ENCODE results near the gene HAGH. TPM values are rescaled to one million over a fixed set of nuclear protein-coding genes. Genes with fewer than 3 reads are reported as not detected.

Gene HAGH
- total RNA-seq, 4 donors from 2014 or later, result 30.6 to 56.5 (median 43.4) TPM

DNA sequence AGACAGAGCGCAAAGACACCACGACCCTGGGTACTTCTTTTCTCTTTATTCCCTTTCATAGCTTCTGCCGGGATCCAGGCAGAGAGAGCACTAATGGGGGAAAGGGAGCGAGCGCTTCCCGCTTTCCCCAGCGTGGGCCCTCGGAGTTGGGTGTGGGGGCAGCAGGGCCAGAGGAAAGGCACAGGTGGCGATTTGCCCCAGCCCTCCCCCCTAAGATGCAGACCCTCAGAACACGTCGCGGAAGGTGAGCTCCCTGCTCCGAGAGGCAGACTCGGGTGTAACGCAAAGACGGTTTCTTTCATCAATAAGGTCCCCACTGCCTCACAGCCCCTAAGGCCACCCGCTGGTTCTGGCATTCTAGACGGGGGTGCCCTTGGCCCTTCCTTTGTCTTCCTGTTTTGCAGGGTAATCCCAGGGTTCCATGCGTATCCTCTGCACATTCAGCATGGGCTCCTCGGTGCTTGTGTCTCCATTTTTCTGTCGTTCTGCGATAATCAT, 54.7 kb downstream of the HAGH start:
- peaks cover 27 to 78% (median 38%) of the 10 kb centered on the region in 3 donors for H3K4me1 ChIP-seq
- H3K27me3 ChIP-seq, result no peaks in the 10 kb centered on the region
- H3K9me3 ChIP-seq, result no peaks in the 10 kb centered on the region
- peak overlapping the region; percentile 91 to 98 (median 95) for H3K27ac ChIP-seq
- peak overlapping the region; percentile 69 to 98 (median 84) for H3K4me3 ChIP-seq
- DNase-seq, result no peak
- WGBS, 2 donors, result 7 to 13% methylated on average over 3 to 13 of the region's 22 CpGs
- intact Hi-C loops (cut with DNase I), result no loop called here
- H3K36me3 ChIP-seq, result peaks cover 15 to 54% (median 33%) of the 10 kb centered on the region in 3 donors
- no peak for TF ChIP-seq POLR2A (IDR thresholded peaks at IDR 0.05)

DNA sequence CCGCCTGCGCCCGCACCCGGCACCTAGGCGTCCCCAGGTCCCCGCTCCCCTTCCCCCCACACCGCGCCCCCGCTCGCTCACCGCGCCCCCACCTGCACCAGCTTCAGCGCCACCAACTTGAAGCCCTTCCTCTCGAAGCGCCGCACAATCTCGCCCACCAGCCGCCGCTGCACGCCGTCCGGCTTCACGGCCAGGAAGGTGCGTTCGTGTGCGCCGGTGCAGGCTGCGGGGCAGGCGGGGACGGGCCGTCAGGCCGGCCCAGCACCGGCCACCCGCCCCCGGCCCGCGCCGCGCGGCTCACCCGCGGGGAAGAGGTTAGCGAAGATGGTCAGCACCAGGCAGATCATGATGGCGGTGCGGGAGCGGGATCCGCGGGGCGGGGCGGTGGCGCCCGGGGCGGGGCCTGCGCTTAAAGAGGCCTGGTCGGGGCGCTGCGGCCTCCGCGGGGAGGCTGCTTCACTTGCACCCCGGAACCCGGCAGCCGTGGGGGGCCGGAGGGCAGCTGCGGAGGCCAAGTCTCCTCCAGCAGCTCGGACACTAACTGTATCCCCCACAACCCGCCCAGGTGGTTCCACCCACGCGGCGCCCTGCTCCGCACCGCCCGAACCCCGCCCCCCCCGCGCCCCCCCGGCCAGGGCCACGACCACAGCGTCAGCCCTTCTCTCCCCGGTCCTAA, 55.3 kb downstream of the HAGH start, which contains the start of gene NME3:
Gene NME3, minus strand, starts transcription at position 356 of the 676 bp plus-strand sequence. Its CDS starts 9 bp downstream, at position 347.
- H3K4me3 ChIP-seq, result peak within 1 kb of the TSS; percentile 69 to 98 (median 84)
- TF ChIP-seq POLR2A (IDR thresholded peaks at IDR 0.05), result peak in 1 of 4 donors; percentile 6
- TF ChIP-seq, protein P1, sequence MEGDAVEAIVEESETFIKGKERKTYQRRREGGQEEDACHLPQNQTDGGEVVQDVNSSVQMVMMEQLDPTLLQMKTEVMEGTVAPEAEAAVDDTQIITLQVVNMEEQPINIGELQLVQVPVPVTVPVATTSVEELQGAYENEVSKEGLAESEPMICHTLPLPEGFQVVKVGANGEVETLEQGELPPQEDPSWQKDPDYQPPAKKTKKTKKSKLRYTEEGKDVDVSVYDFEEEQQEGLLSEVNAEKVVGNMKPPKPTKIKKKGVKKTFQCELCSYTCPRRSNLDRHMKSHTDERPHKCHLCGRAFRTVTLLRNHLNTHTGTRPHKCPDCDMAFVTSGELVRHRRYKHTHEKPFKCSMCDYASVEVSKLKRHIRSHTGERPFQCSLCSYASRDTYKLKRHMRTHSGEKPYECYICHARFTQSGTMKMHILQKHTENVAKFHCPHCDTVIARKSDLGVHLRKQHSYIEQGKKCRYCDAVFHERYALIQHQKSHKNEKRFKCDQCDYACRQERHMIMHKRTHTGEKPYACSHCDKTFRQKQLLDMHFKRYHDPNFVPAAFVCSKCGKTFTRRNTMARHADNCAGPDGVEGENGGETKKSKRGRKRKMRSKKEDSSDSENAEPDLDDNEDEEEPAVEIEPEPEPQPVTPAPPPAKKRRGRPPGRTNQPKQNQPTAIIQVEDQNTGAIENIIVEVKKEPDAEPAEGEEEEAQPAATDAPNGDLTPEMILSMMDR (IDR thresholded peaks at IDR 0.05), result no peak
- H3K36me3 ChIP-seq, result peaks cover 21 to 54% (median 27%) of the 10 kb centered on the region in 3 donors
- peaks cover 27 to 78% (median 38%) of the 10 kb centered on the region in 3 donors for H3K4me1 ChIP-seq
- no peak for DNase-seq
- intact Hi-C loops (cut with DNase I), result no loop called here
- 0% methylated on average over 12 of the region's 79 CpGs; no CpG with 5 or more reads in 1 of the 2 donors for WGBS, 2 donors
- no peaks in the 10 kb centered on the region for H3K9me3 ChIP-seq
- peak within 1 kb of the TSS; percentile 91 to 98 (median 95) for H3K27ac ChIP-seq
- H3K27me3 ChIP-seq, result no peaks in the 10 kb centered on the region

DNA sequence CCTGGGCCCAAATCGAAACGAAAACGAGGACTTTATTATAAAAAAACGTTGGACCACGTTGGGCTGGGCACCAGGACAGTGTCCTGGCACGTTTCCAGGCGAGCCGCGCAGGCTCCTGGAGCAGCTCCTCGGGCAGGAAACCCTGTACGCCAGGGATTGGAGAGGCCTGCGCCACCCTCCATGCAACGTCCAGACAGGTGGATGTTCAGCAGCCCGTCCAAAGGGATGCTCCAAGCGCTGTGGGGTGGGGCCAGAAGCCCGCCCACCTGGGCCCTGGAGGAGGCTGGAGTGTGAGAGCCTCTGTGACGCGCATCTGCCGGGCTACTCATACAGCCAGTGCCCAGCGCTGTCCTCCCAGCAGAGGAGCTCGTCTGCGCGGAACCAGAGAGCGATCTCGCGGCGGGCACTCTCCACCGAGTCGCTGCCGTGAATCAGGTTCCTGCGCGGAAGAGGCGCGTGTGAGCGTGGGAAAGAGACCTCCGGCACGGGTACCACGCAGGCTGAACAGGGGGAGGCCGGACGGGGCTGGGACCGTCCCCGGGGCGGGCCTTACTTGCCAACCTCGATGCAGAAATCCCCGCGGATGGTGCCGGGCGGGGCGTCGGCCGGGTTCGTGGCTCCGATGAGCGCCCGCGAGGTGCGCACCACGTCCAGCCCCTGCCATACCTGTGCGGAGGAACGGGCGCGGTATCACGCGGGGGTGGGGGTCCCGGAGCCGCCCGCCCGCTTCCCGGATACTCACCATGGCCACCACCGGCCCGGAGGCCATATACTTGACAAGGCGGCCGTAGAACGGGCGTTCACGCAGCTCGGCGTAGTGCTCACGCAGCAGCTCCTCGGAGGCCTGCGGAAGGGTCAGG, 56.1 kb downstream of the HAGH start:
- peak overlapping the region; percentile 69 to 98 (median 84) for H3K4me3 ChIP-seq
- peaks cover 27 to 73% (median 38%) of the 10 kb centered on the region in 3 donors for H3K4me1 ChIP-seq
- WGBS, 2 donors, result 7% methylated on average over 13 of the region's 81 CpGs; no CpG with 5 or more reads in 1 of the 2 donors
- H3K27me3 ChIP-seq, result no peaks in the 10 kb centered on the region
- peak overlapping the region; percentile 91 to 98 (median 95) for H3K27ac ChIP-seq
- TF ChIP-seq POLR2A (IDR thresholded peaks at IDR 0.05), result peak in 2 of 4 donors; percentile 16 to 23
- TF ChIP-seq, protein P1 (IDR thresholded peaks at IDR 0.05), result no peak
- H3K36me3 ChIP-seq, result peaks cover 26 to 54% (median 27%) of the 10 kb centered on the region in 3 donors
- H3K9me3 ChIP-seq, result no peaks in the 10 kb centered on the region
- intact Hi-C loops (cut with DNase I), result no loop called here
- no peak for DNase-seq

DNA sequence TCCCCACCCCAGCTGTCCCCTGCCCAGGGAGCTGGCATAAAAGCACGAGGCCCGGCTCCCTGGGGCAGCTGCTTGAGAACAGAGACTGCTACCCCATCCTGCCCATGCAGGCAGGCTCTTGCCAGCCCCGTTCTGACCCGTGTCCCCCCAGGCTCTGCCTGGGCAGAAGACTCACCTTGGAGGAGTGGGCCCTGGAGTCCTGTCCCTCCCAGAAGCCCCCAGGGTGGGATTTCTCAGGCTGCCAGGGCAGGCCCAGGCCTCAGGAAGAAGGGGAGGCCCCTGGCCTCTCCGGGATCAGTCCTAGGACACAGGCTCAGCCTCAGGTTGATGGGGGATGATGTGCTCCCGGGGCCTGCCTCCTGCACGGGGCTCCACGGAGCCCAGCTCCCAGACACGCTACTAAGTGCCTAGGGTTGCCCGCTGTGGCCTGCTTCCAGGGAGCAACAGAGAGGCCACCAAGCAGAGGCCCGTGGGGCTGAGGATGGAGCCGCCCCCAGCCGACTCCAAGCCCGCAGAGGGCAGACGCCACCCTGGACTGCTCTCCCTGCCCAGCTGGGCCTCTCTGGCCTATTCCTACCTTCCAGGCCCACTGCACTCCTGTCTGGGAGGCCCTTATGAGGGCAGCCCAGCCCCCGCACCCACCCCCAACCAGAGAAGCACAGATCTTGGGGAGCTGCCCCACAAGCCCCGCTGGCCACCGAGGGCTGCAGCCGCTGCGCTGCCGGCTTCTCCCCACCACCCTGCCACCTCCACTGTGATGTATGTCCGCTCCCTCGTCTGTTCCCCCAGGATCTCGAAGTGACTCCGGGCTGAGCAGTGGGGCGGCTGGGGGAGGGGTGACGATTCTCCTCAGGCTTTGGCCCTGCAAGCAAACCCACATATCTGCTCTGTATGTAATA, 57.0 kb downstream of the HAGH start:
- no peak for DNase-seq
- WGBS, 2 donors, result 80% methylated on average over 9 of the region's 27 CpGs; no CpG with 5 or more reads in 1 of the 2 donors
- peak overlapping the region in 3 of 4 donors; percentile 69 to 98 (median 73) for H3K4me3 ChIP-seq
- no peaks in the 10 kb centered on the region for H3K9me3 ChIP-seq
- intact Hi-C loops (cut with DNase I), result no loop called here
- peaks cover 33 to 54% (median 36%) of the 10 kb centered on the region in 3 donors for H3K36me3 ChIP-seq
- H3K4me1 ChIP-seq, result peaks cover 23 to 65% (median 35%) of the 10 kb centered on the region in 3 donors
- no peaks in the 10 kb centered on the region for H3K27me3 ChIP-seq
- TF ChIP-seq POLR2A (IDR thresholded peaks at IDR 0.05), result no peak
- TF ChIP-seq, protein P1 (IDR thresholded peaks at IDR 0.05), result no peak
- peak overlapping the region; percentile 27 to 98 (median 92) for H3K27ac ChIP-seq
